Stimulated activated CD4-positive, alpha-beta T cell treated with anti-CD3 and anti-CD28 coated beads, Interleukin-4, amount 100 ng/mL, for 24 hours (primary cell): ENCODE results near the gene RAPGEF2.
"Not testable (repeated sequence)": the region's sequence is repeated elsewhere in the genome, so short reads cannot be mapped to it uniquely, and the experiment has no call there.

Experiments used
- DNase-seq: peaks from one replicate; pipeline ENCODE4 v3.0.0-alpha.2; 2020

The RAPGEF2 gene

GRCh38 chr4:159379064-159379463 is 276.2 kb downstream of the RAPGEF2 start:
- not testable (repeated sequence) for DNase-seq

- DNase-seq, result no peak
Measured at GRCh38 chr4:159379836-159380235, 277.0 kb downstream of the RAPGEF2 start.

- no peak for DNase-seq
Measured at GRCh38 chr4:159382856-159383561, 280.1 kb downstream of the RAPGEF2 start.

DNA sequence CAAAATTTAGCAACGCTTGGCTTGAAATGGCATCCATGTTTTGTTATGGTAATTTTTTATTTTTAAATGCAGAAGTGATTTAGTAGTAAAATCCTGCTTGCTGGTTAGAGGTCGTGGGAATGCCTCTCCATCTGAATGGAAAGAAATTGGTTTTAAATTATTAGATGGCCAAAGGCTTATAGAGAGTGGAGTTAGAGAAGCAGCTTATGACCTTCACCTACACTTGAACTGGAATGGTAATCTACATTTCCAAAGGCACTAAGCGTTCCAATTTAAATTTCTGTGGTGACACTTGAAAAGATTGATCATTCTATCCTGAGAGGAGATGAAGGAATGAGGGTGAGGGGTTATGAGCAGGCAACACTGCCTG is 280.7 kb downstream of the RAPGEF2 start:
- no peak for DNase-seq

DNA sequence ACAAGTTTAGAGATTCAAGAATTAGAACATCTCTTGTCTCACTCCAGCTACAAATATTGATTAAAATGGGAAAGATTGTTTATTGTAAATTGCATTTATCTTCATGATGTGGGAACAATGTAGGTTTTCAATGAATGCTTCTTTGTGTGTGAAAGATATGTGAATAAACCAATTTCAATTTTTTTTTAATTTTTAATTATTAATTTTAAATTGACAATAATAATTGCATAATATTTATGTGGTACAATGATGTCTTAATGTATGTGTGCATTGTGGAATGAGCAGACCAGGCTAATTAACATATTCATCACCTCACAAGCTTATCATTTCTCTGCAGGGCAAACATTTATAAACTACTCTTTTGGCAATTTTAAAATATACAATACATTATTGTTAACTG is 281.1 kb downstream of the RAPGEF2 start:
- no peak for DNase-seq

- no peak for DNase-seq
Measured at GRCh38 chr4:159384632-159385031, 281.8 kb downstream of the RAPGEF2 start.

DNA sequence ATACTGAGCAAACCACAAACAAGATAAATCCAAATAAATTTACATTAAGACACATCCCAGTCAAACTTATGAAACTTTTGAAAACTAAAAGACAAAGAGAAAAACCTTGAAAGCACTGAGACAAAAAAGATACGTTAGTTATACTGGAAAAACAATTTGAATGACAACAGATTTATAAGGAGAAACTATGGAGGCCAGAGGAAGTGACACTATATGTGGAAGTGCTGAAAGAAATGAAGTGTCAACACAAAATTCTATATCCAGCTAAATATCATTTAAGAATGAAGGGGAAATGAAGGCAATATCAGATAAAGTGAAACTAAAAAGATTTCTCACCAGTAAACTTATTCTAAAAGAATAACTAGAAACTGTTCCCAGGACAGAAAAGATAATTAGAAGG is 283.7 kb downstream of the RAPGEF2 start:
- DNase-seq, result no peak

- DNase-seq, result no peak
Measured at GRCh38 chr4:159389756-159390155, 286.9 kb downstream of the RAPGEF2 start.

DNA sequence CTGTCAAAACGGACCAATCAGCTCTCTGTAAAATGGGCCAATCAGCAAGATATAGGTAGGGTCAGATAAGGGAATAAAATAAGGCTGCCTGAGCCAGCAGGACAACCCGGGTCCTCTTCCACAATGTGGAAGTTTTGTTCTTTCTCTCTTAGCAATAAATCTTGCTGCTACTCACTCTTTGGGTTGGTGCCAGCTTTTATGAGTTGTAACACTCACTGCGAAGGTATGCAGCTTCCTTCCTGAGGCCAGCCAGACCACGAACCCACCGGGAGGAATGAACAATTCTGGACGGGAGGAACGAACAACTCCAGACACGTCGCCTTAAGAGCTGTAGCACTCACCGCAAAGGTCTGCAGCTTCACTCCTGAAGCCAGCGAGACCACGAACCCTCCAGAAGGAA is 287.8 kb downstream of the RAPGEF2 start:
- no peak for DNase-seq

DNA sequence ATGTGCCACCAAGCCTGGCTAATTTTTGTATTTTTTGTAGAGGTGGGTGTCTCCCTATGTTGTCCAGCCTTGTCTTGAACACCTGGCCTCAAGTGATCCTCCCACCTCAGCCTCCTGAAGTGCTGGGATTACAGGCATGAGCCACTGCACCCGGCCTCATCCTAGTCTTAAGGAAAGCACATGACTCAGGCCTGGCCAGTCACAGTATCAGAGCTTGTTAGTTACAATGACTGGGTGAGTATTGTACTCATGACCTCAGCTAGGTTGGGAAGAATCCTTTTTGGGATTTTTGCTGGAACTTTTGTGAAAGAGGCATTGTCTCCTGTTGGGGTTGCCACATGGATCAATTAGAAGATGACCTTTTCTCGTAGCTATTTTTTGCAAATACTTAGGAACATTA is 292.8 kb downstream of the RAPGEF2 start:
- no peak for DNase-seq

- DNase-seq, result no peak
Measured at GRCh38 chr4:159396151-159396550, 293.3 kb downstream of the RAPGEF2 start.

- no peak for DNase-seq
Measured at GRCh38 chr4:159398236-159398638, 295.4 kb downstream of the RAPGEF2 start.

DNA sequence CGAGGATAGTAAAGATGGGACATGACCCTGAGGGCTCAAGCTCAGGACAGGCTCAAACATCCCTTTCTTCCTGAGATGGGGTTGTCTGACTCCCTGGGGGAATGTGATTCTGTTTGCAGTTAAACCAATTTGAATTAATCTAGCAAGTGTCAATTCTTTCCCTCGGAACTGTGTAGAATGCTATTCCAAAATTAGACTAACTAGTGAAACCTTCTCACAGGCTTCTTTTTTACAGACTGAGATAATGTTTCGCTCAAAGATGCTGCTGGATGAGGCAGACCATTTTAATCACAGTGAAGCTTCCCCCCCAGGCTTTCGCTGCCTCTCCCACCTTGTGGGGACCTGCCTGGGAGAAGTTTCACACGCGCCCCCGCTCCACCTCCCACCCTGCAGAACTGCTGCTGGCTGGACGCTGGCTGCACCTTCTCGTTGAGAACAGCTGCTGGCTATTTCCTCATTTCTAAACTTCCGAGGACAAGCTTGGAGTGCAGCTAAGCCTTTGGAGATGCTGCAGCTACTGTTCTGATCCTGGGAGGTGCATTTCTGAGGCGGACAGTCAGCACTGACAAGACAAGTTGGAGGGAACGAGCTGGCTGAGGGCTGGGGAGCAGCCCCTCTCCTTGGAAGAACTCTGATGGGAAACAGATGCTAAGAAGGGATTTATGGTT is 297.8 kb downstream of the RAPGEF2 start:
- no peak for DNase-seq

- DNase-seq, result no peak
Measured at GRCh38 chr4:159401226-159401712, 298.4 kb downstream of the RAPGEF2 start.

- DNase-seq, result no peak
Measured at GRCh38 chr4:159401791-159402380, 299.0 kb downstream of the RAPGEF2 start.
